Large intestine (tissue), 3 donors: ENCODE data around the gene PCLO. TPM values are rescaled to one million over a fixed set of nuclear protein-coding genes. Genes with fewer than 3 reads are reported as not detected.
"Not testable (repeated sequence)": the region's sequence is repeated elsewhere in the genome, so short reads cannot be mapped to it uniquely, and the experiment has no call there.

Experiments
- DNase-seq, 2 donors: peaks; one replicate each; pipeline versions ENCODE4 v3.0.0 to v3.0.0-alpha.2; 2013
- H3K27ac ChIP-seq: one replicate; pipeline ENCODE4 v1.5.1; 2013; ENCODE audit warnings: low read length
- H3K27me3 ChIP-seq: 2 replicates; pipeline ENCODE4 v1.6.1; 2013; ENCODE audit warnings: low read length; ENCODE audit not compliant: control insufficient read depth, insufficient read depth
- H3K36me3 ChIP-seq: 2 replicates; pipeline ENCODE4 v1.6.1; 2013; ENCODE audit warnings: low read length; ENCODE audit not compliant: control insufficient read depth, insufficient read depth
- H3K4me1 ChIP-seq: one replicate; pipeline ENCODE4 v1.6.1; 2013; ENCODE audit warnings: low read length; ENCODE audit not compliant: control insufficient read depth, insufficient read depth
- H3K4me3 ChIP-seq: one replicate; pipeline ENCODE4 v1.5.1; 2013; ENCODE audit warnings: low read length
- H3K9me3 ChIP-seq: one replicate; pipeline ENCODE4 v1.6.1; 2013; ENCODE audit warnings: mild to moderate bottlenecking, low read depth, low read length, moderate library complexity; ENCODE audit not compliant: control insufficient read depth
- WGBS: methylation state at CpG from one replicate; pipeline ENCODE4 v1.1.5; 2013; ENCODE audit warnings: low lambda C conversion rate; ENCODE audit not compliant: insufficient coverage; 5-methylcytosine and 5-hydroxymethylcytosine counted together
- polyA plus RNA-seq: library from polyadenylated mRNA; unstranded; fragments of 120-200 nt; gene quantifications from one replicate; pipeline ENCODE4 v1.2.1, GENCODE V29; 2013

PCLO gene
- polyA plus RNA-seq, 1 donor, result 10.7 TPM

DNA sequence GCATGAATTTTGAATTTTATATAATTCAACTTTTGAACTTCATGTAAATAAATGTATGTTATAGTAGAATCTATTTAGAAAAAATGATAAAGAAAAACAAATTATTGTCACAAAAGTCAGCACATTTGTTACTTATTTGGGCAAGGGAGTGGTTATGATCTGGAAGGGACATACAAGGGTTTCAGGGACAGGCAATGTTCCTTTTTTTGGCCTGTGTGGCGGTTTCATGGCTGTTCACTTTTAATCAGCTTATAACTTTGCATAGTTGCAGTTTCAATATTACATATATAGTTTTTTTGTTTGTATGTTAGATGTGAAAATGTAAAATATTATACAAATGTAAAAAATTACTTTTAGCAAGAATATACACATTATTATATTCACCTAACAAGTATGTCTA is 256.2 kb downstream of the PCLO start:
- Histone ChIP-seq H3K4me3 (no peak overlapping the region), H3K27me3 (no peaks in the 10 kb centered on the region)
- no peak for DNase-seq

DNA sequence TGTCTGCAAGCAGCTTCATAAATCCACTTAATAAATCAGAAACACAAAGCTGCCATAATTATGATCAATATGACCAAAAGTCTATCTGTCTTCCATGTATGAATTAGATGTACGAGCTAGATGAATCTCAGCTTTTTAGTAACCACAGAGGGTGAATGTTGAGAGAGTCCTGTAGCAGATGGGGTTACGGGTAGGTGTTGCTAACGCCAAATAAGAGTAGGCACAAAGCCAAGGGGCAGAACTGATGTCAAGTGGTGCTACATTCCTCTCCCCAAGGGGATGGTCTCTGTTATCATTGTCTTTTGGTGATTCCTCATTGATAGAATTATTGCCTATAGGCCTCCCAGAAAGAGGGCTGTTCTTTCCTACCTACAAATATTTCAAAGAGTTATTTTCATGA is 257.8 kb downstream of the PCLO start:
- H3K27me3 ChIP-seq, result no peaks in the 10 kb centered on the region
- H3K9me3 ChIP-seq, result no peaks in the 10 kb centered on the region
- no peaks in the 10 kb centered on the region for H3K36me3 ChIP-seq
- no peak overlapping the region for H3K4me3 ChIP-seq
- no peak overlapping the region for H3K27ac ChIP-seq
- H3K4me1 ChIP-seq, result no peaks in the 10 kb centered on the region
- WGBS, result no CpG with 5 or more reads among the region's 3 CpGs
- DNase-seq, result no peak

More for the DNA sequence above, 256.2 kb downstream of the PCLO start:
- Histone ChIP-seq H3K9me3 (no peaks in the 10 kb centered on the region), H3K27ac (no peak overlapping the region), H3K4me1 (no peaks in the 10 kb centered on the region), H3K36me3 (no peaks in the 10 kb centered on the region)
- WGBS, result 100% methylated on average over 1 of the region's 1 CpG

DNA sequence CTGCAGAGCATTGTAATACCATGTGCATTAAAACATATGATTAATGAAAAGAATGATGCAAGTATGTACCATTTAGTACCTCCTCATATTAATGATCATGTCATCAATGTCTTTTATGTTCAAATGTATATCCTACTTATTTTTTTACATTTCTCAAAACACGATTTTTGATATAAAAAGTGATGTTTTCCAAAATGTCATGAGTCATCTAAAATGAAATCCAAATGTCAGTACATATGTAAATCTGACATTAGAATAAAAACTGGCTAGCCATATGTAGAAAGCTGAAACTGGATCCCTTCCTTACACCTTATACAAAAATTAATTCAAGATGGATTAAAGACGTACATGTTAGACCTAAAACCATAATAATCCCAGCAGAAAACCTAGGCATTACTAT is 261.6 kb downstream of the PCLO start:
- no CpG with 5 or more reads among the region's 2 CpGs for WGBS

DNA sequence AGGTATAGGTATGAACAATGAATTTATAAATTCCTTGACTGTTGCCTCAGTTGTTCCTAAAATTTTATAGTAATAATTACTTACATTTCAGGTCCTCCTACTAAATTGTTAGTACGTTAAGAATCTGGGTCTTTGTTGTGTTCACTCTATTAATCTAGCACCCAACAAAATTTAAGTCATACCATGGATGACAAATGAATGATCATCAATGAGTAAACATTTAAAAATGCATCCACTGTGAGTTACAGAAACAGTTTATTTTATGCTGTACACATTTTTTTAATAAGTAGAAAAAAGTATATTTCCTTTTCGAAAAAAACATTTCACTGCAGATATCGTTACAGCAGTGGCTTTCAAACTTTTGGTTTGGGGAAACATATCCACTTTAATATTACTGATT is 265.2 kb downstream of the PCLO start:
- WGBS, result 100% methylated on average over 3 of the region's 3 CpGs
- no peak overlapping the region for H3K4me3 ChIP-seq
- H3K9me3 ChIP-seq, result no peaks in the 10 kb centered on the region
- no peaks in the 10 kb centered on the region for H3K36me3 ChIP-seq
- no peak for DNase-seq
- no peak overlapping the region for H3K27ac ChIP-seq
- no peaks in the 10 kb centered on the region for H3K4me1 ChIP-seq
- H3K27me3 ChIP-seq, result no peaks in the 10 kb centered on the region

More for the DNA sequence above, 261.6 kb downstream of the PCLO start:
- H3K4me3 ChIP-seq, H3K27me3 ChIP-seq, H3K27ac ChIP-seq, H3K4me1 ChIP-seq, H3K36me3 ChIP-seq, DNase-seq, H3K9me3 ChIP-seq: not testable (repeated sequence)

DNA sequence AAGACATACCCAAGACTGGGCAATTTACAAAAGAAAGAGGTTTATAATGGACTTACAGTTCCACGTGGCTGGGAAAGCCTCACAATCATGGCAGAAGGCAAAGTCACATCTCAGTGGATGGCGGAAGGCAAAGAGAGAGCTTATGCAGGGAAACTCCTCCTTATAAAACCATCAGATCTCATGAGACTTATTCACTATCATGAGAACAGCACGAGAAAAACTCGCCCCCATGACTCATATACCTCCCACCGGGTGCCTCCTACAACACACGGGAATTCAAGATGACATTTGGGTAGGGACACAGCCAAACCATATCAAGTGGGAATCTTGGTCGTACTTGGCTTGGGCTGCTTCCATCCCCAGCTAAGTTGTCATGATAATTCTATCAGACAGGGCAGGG is 268.3 kb downstream of the PCLO start:
- H3K27ac ChIP-seq, H3K36me3 ChIP-seq, H3K4me3 ChIP-seq, H3K27me3 ChIP-seq, H3K4me1 ChIP-seq, H3K9me3 ChIP-seq, DNase-seq: not testable (repeated sequence)
- 92% methylated on average over 2 of the region's 7 CpGs for WGBS

DNA sequence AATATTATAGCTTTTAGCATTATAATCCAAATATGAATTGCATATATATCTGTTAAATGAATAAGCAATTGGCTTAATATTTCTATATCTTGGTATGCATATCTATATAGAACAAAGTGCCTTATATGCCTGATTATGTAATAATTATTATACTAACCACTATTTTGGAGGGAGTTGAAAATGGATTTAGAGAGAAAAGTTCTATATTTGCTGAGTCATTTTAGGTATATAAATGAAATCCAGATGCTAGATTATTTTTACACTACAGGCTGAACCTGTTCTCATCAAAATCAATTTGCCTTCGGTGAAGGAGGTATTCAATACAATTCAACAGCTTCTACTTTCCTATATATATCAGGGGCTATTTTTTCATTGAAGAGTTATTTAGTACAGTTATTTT is 276.4 kb downstream of the PCLO start:
- Histone ChIP-seq H3K36me3 (no peaks in the 10 kb centered on the region), H3K27me3 (no peaks in the 10 kb centered on the region), H3K4me3 (no peak overlapping the region), H3K27ac (no peak overlapping the region), H3K9me3 (no peaks in the 10 kb centered on the region), H3K4me1 (no peaks in the 10 kb centered on the region)
- DNase-seq, result no peak
- WGBS, result no CpG with 5 or more reads among the region's 1 CpG

DNA sequence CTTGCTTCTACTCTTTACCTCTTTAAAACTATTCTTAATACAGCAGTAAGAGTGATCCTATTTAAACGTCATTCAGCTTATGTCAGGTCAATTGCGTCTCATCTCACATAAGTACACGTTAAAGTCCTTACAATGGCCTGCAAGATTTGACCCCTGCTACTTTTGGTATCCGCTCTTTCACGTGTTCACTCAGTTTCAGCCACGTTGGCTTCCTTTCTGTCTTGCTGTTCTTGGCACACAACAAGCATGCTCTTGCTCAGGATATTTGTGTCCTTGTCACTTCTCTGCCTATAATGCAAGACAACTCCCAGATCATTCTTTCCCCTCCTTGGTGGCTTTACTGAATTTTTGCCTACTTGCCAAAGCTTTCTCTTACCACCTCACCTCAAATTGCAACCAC is 296.8 kb downstream of the PCLO start:
- H3K9me3 ChIP-seq, result no peaks in the 10 kb centered on the region
- H3K4me3 ChIP-seq, result no peak overlapping the region
- no peaks in the 10 kb centered on the region for H3K4me1 ChIP-seq
- WGBS, result 83% methylated on average over 3 of the region's 6 CpGs
- H3K27ac ChIP-seq, result no peak overlapping the region
- H3K36me3 ChIP-seq, result no peaks in the 10 kb centered on the region
- DNase-seq, result no peak
- H3K27me3 ChIP-seq, result no peaks in the 10 kb centered on the region

DNA sequence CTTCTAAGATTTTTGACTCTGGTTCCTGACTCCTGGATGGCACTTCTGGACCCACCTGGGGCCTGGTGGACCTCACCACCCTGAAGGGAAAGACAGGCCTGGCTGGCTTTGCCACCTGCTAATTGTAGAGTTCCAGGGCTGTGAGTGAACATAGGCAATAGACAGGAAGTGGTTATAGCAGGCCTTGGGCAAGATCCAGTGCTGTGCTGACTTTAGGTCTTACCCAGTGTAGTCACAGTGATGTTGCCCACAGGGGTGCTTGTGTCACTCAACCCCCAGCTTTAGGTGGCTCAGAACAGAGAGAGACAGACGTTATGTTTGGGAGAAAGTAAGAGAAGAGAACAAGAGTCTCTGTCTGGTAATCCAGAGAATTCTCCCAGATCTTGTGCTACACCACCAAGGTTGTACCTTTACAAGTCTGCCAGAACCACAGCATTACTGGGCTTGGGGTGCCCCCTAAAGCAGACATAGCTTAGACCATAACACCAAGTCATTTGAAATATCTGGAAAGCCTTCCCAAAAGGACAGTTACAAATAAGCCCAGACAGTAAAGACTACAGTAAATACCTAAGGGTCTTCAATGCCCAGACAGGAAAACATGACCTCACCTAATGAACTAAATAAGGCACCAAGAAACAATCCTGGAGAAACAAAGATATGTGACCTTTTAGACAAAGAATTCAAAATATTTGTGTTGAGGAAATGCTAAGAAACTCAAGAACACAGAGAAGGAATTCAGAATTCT is 303.4 kb downstream of the PCLO start:
- DNase-seq, result no peak
- no peak overlapping the region for H3K4me3 ChIP-seq
- no peaks in the 10 kb centered on the region for H3K4me1 ChIP-seq
- H3K36me3 ChIP-seq, result no peaks in the 10 kb centered on the region
- H3K27ac ChIP-seq, result no peak overlapping the region
- H3K27me3 ChIP-seq, result no peaks in the 10 kb centered on the region
- no CpG with 5 or more reads among the region's 1 CpG for WGBS
- no peaks in the 10 kb centered on the region for H3K9me3 ChIP-seq

DNA sequence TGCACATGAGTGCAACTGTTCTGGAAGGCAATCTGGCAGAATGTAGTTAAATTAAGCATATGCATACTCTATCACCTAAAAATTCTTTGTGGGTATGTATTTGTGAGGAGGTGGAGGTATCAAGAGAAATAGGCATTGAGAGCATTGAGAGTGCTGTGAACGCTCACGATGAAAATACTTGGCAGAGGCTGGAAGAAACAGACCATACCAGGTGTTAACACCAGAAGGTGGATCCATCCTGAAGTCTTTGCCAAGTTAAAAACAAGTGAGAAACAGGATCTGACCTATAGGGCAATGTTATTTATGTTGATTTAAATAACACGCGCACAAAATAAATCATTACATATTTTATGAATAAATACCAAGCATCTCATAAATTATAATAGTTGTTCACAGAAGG is 311.6 kb downstream of the PCLO start:
- Histone ChIP-seq H3K27ac (no peak overlapping the region), H3K27me3 (no peaks in the 10 kb centered on the region), H3K36me3 (no peaks in the 10 kb centered on the region), H3K4me1 (no peaks in the 10 kb centered on the region), H3K4me3 (no peak overlapping the region), H3K9me3 (no peaks in the 10 kb centered on the region)
- no peak for DNase-seq
- WGBS, result 100% methylated on average over 2 of the region's 4 CpGs

DNA sequence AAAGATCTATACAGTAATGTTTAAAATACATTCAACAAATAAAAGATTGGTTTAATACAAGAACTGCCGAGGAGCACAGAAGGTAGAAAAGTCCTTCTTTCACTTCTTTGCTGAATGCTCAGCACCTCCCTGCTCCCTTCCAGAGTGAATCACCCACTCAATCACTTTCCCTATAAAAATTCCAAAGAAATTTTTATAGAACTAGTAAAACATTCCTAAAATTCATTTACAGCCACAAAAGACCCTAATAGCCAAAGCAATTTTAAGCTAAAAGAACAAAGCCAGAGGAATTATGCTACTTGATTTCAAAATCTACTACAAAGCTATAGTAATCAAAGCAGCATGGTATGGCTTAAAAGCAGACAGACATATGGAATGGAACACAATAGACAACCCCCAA is 320.9 kb downstream of the PCLO start:
- Histone ChIP-seq H3K36me3 (no peaks in the 10 kb centered on the region), H3K27me3 (no peaks in the 10 kb centered on the region), H3K27ac (no peak overlapping the region), H3K4me1 (no peaks in the 10 kb centered on the region), H3K9me3 (no peaks in the 10 kb centered on the region), H3K4me3 (no peak overlapping the region)
- WGBS, result 80% methylated on average over 1 of the region's 1 CpG
- DNase-seq, result no peak

DNA sequence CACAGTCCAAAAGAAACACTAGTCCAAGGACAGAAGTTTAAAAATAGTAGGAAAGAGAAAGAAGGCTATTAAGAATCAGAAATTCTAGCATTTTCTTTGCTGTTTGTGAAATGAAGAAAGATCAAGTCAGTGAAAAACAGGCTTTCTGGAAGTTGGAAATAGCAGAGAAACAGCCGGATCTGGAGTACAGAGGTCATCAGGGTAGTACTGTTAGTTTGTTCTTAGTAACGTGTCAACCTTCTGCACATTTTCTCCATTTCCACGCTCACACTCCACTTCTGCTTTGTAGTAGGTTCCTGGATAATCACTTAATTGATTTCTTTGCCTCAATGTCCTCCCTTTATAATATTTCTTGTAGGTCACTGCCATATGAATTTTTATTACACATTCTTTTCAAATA is 322.6 kb downstream of the PCLO start:
- peak in 1 of 2 donors; percentile 2 for DNase-seq
- WGBS, result 43% methylated on average over 1 of the region's 3 CpGs
- no peaks in the 10 kb centered on the region for H3K36me3 ChIP-seq

More for the DNA sequence above, 322.6 kb downstream of the PCLO start:
- Histone ChIP-seq H3K4me3 (no peak overlapping the region), H3K9me3 (no peaks in the 10 kb centered on the region), H3K4me1 (no peaks in the 10 kb centered on the region), H3K27me3 (no peaks in the 10 kb centered on the region), H3K27ac (no peak overlapping the region)
